NCI-H2081 (cell line): ENCODE data around the gene SLC31A2.

ENCODE experiments used
- DNase-seq, 2 experiments: peaks; one replicate each; lab custom pipeline; 2025; lab: John Stamatoyannopoulos, UW

The SLC31A2 gene

GRCh38 chr9:113151696-113152630 lies 1.2 kb downstream of the SLC31A2 start:
- no peak for DNase-seq

DNA sequence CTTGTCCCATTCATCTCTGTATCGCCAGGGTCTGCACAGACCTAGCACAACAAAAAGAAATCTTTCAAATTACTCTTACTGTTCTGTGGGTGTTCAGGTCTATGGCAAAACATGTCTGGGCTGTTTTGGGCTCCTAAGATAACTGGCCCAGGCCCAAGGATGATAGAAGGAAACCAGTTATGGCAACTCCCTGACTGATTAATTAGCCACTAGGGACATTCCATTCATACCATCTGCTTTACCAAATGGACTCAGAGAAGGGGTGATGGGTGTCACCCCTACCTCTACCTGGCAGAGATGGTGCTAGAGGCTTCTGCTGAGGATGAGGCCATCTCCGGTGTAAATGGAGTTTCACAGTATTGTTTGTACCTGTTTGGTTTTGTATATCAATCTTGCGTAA lies 1.9 kb downstream of the SLC31A2 start:
- DNase-seq = no peak

GRCh38 chr9:113153599-113153998 lies 2.8 kb downstream of the SLC31A2 start:
- DNase-seq = peak in 1 of 2 experiments; percentile 8

GRCh38 chr9:113154471-113154870 lies 3.7 kb downstream of the SLC31A2 start:
- DNase-seq = no peak

GRCh38 chr9:113154946-113155345 lies 4.1 kb downstream of the SLC31A2 start:
- DNase-seq = no peak

DNA sequence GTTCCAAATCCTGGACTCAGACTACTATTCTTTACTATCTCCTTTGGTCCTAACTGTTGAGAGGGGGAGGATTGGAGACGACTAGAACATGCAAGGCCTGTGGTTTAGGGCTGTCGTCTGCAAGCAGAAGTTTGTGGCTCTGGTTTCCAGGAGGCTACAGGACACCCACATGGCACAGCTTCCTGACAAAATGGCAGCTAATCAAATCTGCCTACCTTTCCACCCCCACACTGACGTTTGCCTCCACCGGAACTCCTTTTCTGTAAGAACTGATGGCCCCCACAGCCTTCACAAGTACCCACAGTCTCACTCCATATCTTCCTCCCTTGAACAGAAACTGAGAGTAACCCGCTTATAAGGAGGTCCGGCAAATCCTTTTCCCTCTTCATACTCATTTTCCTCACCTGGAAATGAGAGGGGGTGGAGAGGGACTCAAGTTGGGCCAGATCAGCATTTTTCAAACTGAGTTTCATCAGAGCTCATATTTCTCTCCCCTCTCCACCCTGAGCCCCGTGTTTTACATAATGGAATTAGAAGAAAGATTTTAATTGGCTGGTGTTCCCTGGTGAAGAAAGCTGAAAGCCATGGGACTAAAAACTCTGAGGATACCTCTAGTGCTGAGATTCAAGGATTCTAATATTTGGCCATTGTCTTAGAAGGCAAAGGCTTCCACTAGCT lies 5.2 kb downstream of the SLC31A2 start:
- no peak for DNase-seq

DNA sequence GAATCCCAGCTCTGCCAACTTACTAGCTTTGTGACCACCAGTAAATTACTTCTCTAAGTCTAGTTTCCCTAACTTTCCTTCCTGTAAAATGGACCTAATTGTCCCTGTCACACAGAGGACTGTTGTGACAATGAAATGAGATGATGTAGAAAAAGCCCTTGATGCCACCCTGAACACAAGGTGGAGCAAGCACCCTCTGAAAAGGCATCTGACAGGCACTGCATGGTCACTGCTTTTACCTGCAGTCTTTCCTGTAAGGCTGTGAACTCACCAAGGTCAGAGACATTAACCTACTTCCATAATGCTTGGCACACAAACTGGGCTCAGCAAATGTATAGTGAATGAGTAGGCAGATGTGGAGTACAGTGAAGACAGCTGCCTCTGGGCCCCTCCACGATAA lies 6.1 kb downstream of the SLC31A2 start:
- no peak for DNase-seq

DNA sequence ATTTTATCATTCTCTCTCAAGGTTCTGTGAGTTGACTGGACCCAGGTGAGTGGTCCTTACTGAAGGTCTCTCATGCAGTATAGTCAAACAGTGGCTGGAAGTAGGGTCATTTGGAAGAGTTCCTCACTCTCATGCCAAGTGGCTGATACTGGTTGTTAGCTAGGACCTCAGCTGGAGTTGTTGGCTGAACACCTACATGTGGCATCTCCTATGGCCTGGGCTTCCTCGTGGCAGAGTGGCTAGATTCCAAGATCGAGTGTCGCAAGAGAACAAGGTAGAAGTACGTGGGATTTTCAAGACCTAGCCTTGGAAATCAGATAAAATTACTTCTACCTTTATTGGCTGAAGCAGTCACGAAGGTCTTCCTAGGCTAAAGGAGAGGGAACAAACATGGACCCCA lies 7.6 kb downstream of the SLC31A2 start:
- DNase-seq = no peak

DNA sequence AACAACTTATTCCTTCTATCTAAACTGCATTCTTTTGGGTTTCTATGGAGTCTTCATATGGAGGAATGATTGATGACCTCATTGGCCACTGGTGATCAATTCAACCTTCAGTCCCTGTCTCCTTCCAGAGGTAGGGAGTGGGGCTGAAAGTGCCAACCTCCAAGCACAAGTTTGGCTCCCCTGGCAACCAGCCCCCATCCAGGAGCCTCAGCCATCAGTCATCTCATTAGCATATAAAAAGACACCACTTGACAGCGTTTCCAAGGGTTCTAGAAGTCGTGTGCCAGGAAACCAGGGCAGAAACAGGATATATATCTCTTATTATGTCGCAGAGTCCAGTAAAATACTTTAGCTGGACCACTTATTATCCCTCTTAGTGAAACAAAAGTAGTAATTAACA lies 9.8 kb downstream of the SLC31A2 start:
- DNase-seq = no peak

DNA sequence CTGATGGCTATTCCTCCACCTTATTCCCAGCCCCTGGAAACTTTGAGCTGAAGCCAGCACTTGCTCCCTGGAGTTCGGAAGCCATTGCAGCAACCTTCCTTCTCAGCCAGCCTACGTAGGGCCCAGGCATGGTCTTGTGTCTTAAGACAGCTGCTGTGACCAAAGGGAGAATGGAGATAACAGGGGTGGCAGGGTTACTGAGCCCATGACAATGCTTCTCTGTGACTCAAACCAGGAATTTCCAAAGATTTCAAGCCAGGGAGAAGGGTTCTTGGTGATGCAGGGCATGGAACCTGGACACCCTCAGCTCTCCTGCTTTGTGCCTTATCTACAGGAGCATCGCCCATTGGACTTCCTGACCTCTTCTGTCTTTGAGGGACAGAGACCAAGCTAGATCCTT lies 12.2 kb downstream of the SLC31A2 start:
- DNase-seq = no peak

DNA sequence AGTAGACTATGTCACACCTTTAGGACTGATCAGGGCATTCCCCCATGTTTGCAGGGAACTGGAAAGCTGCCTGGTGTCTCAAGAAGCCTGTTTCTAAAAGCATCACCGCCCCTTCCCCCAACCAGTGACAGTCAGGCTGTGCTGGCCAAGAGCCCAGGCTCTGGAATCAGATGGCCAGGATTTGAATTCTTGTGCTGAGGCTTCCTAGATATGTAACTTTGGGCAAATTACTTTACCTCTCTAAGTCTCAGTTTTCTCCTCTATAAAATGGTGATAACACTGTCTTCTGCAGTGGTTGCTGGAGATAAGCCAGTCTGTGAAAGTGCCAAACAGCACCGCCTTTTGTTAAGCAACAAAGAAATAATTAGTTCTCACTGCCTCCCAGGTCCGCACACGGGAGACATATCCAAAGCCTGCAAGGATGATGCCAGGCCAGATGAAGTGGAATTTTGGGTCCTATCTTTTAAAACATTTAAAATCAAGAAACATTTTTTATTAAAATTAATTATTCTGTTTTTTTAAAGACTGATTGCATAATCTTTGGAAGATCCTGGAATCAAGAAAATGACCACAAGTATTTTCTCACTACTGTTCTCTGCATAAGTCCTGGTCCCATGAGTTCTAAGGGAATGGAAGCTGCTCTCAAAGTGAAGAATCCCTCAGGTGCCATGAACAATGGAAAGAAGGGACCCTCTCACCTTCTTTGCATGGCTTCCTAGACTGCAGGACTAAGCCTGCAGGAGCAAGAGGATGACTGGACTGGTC lies 13.9 kb downstream of the SLC31A2 start:
- DNase-seq = no peak

GRCh38 chr9:113166039-113166438 lies 15.2 kb downstream of the SLC31A2 start:
- DNase-seq = no peak

DNA sequence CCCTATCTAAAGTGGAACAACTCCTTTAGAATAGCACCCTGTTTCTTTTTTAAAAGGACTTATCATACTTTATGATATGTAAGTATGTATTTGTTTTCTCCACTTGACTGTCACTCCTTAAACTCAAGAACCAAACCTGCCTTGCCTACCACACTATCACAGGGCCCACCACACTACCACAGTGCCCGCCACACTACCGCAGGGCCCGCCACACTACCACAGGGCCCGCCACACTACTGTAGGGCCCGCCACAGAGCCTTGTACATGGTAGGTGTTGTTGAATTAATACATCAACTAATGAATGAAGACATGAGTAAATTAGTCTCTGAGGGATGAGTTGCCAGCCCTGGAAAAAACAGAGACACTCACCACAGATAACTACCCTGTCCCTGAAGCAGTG lies 18.0 kb downstream of the SLC31A2 start:
- no peak for DNase-seq

DNA sequence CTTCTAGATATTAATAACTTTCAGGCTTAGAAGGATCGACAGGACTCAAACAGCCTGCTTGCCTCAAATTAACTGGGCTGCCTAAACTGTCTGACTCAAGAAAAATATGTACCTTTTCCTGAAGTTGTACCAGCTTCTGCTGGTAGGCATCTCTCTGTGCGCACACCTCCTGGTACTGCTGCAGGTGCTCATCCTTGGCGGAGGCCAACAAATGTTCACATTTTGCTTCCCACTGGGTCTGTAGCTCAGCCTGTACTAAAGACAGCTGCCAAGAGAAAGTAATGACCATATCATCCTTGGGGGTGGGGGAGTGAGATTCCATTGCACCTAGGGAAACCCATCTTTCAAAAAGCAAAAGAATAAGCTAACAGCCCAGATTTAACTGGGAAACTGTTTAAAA lies 22.5 kb downstream of the SLC31A2 start:
- DNase-seq = no peak

DNA sequence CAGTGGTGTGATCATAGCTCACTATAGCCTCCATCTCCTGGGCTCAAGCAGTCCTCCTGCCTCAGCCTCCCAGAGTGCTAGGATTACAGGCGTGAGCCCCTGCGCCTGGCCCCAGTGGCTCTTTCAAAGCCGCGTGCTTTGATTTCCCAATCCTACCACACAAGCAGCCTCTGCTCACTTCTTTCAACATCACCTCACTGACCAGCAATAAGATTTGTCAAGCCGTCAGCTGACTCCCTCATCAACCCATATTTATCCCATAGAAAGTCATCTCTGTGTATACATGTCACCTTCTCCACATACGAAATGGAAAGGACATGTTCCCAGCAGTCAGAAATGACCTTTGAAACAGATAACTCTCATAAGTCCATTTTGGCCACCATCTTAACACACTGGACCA lies 26.0 kb downstream of the SLC31A2 start:
- no peak for DNase-seq

DNA sequence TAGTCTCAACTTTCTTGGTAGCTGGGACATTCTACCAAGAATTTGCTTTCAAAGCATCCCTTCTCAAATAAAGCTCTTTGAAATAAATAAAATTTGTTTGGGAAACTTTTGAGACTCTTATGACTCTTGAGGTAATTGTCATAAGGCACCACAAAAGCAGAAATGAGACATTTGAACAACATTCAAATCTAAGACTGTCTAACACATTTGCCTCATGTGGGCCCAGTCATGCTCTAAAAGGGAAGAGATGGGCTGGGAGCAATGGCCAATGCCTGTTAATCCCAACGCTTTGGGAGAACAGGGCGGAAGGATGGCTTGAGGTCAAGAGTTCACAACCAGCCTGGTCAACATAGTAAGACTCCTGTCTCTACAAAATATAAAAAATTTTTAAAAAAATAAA lies 26.4 kb downstream of the SLC31A2 start:
- no peak for DNase-seq

DNA sequence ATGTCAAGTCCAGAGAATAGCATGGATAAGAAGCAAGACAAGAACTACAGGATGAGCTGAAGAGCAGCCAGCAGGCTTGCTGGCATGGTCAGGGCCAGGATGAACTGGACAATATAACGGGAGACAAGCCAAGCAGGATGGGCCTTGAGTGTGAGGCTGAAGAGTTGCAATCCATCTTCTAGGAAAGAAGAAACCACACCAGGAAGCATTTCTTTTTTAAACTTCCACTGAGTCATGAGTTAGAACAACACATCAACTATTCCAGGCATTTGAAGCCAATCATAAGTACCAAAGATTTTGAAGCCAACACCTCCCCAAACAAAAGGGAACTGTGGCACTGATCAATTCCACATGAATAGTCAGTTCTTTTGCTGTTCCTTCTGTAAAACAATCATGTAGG lies 27.3 kb downstream of the SLC31A2 start:
- no peak for DNase-seq

DNA sequence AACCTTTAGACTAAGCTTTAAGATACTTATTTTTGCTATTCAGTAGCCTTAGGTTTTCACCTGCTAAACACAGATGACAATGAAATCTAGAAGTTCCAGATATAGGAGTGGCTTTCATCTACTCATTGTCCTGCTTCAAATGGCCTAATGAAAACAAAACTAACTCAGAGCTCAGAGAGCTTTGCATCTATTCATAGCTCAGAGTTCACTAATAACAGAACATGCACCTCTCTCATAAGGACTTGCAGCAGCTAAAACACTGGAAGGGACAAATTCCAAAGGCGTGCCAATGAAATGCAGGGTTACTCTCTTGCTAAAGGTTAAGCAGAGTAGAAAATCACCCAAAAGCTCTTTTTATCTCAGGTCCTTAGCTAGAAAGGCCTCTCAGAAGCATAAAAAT lies 29.0 kb downstream of the SLC31A2 start:
- DNase-seq = no peak

DNA sequence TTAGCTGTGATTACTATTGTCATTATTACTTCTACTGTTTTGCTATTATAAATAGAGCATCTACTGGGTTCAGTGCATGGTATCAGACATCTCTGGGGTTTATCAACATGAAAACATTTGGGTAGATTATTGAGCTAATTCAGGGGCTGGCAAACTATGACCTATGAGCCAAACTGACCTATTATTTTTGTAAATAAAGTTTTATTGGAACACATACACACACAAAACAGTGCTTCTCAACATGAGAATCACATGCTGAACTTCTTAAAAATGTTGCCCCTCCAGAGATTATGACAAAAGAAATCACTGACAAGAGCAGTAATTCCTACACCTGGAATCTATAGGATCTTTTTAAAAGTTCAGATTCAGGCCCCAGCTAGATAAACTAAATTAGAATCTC lies 30.4 kb downstream of the SLC31A2 start:
- no peak for DNase-seq

DNA sequence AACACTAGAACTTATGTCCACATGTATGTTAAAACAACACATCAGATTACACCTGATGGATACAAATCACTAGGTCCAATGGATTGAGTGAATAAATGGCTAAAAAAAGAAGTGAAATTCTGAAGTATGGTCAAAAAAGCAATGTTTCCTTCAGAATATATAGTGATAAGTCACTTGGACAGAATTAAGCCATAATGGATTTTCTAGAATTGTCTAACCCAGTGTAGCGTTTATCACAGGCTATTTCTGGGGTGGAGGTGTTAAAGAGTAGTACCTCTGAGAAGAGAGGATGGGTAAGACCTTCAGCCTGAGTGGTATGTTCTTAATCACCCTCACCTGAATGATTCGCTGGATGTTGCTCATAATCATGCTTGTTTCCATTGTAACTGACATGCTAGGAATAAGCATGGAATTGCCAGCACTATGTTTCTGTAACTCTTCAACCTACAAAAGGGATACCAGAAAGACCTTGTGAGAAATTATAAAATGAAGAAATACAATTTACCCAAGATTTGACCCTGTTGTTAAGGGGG lies 33.2 kb downstream of the SLC31A2 start:
- no peak for DNase-seq

DNA sequence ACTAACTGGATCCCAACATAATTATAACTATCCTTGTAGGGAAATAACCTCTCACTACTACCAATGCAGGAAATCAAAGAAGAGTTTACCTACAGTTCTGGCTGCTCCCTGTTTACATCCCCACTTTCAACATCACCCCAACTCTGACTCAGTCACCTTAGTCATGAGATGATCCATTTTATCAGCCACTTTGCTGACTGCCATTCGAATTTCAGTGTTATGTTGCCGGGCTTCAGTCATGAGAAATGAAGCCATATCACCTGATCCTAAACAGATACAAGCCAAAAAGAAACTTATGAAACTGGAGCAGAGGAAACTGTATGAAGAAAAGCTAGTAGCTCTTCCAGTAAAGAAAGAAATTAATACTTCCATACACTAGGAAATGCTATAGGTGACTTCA lies 33.7 kb downstream of the SLC31A2 start:
- no peak for DNase-seq

DNA sequence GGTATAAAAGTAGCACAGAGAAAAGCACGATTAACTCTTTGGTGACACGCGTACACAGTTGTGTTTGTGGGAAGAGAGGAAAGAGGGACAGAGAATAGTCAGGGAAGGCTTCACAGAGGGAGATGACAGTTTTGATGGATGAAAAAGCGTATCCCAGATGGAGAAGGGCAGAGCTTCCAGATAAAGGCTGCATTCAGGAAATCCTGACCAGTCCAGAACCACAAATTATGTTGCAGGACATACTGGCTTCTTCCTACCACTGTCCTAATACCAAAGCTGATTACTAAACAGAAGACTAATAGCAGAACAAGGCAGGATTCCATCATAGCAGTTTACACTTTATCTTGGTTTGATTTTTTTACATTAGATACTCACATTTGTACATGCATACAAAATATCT lies 34.5 kb downstream of the SLC31A2 start:
- DNase-seq = no peak
